Naive thymus-derived CD8-positive, alpha-beta T cell (primary cell): ENCODE results near the gene LAMA5. TPM values are rescaled to one million over a fixed set of nuclear protein-coding genes. Genes with fewer than 3 reads are reported as not detected.
"Not testable (repeated sequence)": the region's sequence is repeated elsewhere in the genome, so short reads cannot be mapped to it uniquely, and the experiment has no call there.

Experiments
- ATAC-seq, 2 donors: fragments of 150-1000 bp; cut with Tn5 transposase in 1 of 2; sonication (Bioruptor Pico), chemical (Tn5 transposase) in 1 of 2; 1 replicate in 1 of 2; 2 replicates in 1 of 2; pipeline ENCODE4 v1.10.0; 2021; ENCODE audit warnings: mild to moderate bottlenecking in 2 of 2, moderate library complexity in 2 of 2
- POLR2A ChIA-PET: fragments of 350-600 bp; sonication (Branson Sonifier 250); formaldehyde crosslinking; loops from one replicate; lab custom pipeline; 2021; ENCODE audit warnings: antibody characterized with exemption; lab: Charles Lee
- DNase-seq, 10 donors: peaks; one replicate each; pipeline versions ENCODE4 v3.0.0 to v3.0.0-alpha.2; 2020 to 2022
- H3K27ac Mint-ChIP-seq, 10 donors: one replicate each; pipeline ENCODE4 v1.8.0; 2020 to 2022; ENCODE audit warnings: mild to moderate bottlenecking in 10 of 10, mixed read lengths in 10 of 10, moderate library complexity in 4 of 10, inconsistent platforms in 1 of 10
- H3K27me3 Mint-ChIP-seq, 5 donors: one replicate each; pipeline ENCODE4 v1.8.0; 2021 to 2022; ENCODE audit warnings: mixed read lengths in 5 of 5
- H3K36me3 Mint-ChIP-seq, 3 donors: one replicate each; pipeline ENCODE4 v1.8.0; 2020 to 2022; ENCODE audit warnings: mixed read lengths in 3 of 3, mild to moderate bottlenecking in 2 of 3, inconsistent platforms in 1 of 3
- H3K4me1 Mint-ChIP-seq, 4 donors: one replicate each; pipeline ENCODE4 v1.8.0; 2021 to 2022; ENCODE audit warnings: mixed read lengths in 4 of 4
- H3K4me3 Mint-ChIP-seq, 10 donors: one replicate each; pipeline ENCODE4 v1.8.0; 2020 to 2022; ENCODE audit warnings: mild to moderate bottlenecking in 10 of 10, mixed read lengths in 10 of 10, moderate library complexity in 6 of 10, inconsistent platforms in 1 of 10
- H3K9me3 Mint-ChIP-seq, 9 donors: one replicate each; pipeline ENCODE4 v1.8.0; 2020 to 2022; ENCODE audit warnings: mixed read lengths in 9 of 9, mild to moderate bottlenecking in 3 of 9, inconsistent platforms in 1 of 9, moderate library complexity in 1 of 9
- polyA plus RNA-seq, 3 donors: library from polyadenylated mRNA; unstranded; fragments of 300-500 nt; fragmentation: Illumina TruSeq; gene quantifications; one replicate each; pipeline ENCODE4 v1.2.3, GENCODE V29; 2021
- total RNA-seq, 8 experiments: library from RNA in 2 of 8; stranded (reverse) in 2 of 8; gene quantifications; one replicate each; pipeline ENCODE4 v1.2.3 and lab custom pipeline; 2021 to 2026

LAMA5 gene
- total and polyA plus RNA-seq, 5 experiments from 2014 or later: 0.27 to 4.0 (median 2.5) TPM; not detected in 2

DNA sequence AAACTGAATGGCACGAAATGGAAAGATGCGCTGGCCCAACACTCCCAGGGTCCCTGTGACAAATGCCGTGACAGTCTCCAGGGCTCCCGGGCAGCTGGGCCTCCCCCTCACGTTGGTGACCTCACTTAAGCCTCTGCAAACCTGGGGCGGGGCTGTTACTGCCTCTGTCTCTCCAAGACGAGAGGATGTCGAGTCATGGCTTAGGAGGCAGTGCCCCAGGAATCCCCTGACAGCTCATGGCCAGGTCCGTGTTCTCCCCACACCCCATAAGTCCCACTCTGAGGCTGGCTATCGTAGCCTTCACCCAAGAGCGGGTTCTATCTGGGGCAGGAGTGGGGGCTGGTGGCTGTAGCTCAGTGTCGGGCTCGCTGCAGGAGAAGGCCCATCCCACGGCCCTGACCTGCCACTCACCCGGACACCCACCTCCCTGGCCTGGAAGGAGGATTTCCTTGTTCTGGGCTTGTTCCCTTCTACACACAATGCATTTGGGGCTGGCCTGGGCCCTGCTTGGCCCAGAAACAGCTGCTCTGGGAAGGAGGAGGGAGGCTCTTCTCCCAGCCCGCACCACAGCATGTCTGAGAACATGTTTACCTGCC is 14.2 kb upstream of the LAMA5 start:
- H3K4me1 Mint-ChIP-seq: peaks cover 20 to 39% (median 32%) of the 10 kb centered on the region in 4 donors
- H3K4me3 Mint-ChIP-seq: no peak overlapping the region
- H3K9me3 Mint-ChIP-seq: peaks cover 0 to 12% (median 0%) of the 10 kb centered on the region in 9 donors
- peaks cover 3 to 6% (median 6%) of the 10 kb centered on the region in 3 donors for H3K36me3 Mint-ChIP-seq
- ATAC-seq (no peak), DNase-seq (no peak)
- POLR2A ChIA-PET: no interaction called here
- peak overlapping the region in 3 of 10 donors; percentile 29 to 80 (median 43) for H3K27ac Mint-ChIP-seq
- H3K27me3 Mint-ChIP-seq: no peaks in the 10 kb centered on the region

DNA sequence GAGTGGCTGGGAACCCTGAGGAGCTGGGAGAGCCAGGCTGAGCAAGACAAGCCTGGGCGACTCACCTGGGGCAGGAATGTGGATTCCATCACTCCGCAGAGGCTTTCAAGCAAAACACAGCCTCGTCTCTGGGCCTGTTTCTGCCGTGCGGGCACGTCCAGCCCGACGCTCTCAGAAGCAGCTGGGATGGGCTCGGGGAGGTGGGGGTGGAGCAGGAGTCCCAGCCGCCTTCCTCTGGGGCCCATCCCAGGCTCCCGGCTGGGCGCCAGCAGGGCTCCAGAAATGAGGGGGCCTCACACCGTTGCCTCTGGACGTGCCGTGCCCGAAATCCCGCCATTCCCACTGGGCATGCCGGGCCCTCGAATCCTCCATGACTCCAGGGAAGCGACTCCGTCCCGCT is 11.1 kb upstream of the LAMA5 start:
- peaks cover 9 to 15% (median 12%) of the 10 kb centered on the region in 4 donors for H3K4me1 Mint-ChIP-seq
- peaks cover 0 to under 1% (median 0%) of the 10 kb centered on the region in 5 donors for H3K27me3 Mint-ChIP-seq
- DNase-seq: no peak
- no peak overlapping the region for H3K27ac Mint-ChIP-seq
- peaks cover 3 to 6% (median 6%) of the 10 kb centered on the region in 3 donors for H3K36me3 Mint-ChIP-seq
- H3K9me3 Mint-ChIP-seq: peaks cover 0 to 12% (median 0%) of the 10 kb centered on the region in 9 donors
- no peak for ATAC-seq
- POLR2A ChIA-PET: no interaction called here
- no peak overlapping the region for H3K4me3 Mint-ChIP-seq

DNA sequence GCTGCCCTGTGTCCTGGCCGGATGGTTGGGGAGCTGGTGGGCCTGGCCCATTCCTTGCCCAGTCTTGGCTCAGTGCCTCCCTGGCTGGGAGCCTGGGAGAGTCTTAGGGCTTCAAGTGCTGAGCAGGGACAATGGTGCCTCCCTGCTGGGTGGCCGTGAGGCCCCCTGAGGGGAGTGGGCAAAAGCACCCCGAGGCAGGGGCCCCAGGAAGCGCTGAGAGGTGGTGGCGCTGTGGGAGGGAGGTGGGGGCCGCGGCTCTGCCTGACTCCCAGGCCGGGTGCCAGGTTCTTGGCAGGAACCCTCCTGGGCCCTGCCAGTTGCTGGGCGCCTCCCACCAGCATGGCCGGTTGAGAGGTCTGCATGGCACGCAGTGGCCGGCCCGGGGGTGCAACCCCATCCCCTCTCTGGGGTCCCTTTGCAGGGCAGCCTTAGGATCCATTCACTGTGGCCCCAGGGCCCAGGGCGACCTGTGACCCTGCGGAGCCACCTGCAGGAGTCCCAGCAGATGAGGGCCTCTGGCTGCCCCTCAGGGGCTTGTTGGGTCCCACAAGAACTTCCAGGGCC is 10.6 kb upstream of the LAMA5 start:
- Mint-ChIP-seq H3K36me3 (peaks cover 3 to 6% (median 6%) of the 10 kb centered on the region in 3 donors), H3K9me3 (peaks cover 0 to 12% (median 0%) of the 10 kb centered on the region in 9 donors), H3K27ac (peak overlapping the region in 1 of 10 donors; percentile 22), H3K27me3 (peaks cover 0 to 4% (median 3%) of the 10 kb centered on the region in 5 donors), H3K4me1 (peaks cover 6 to 12% (median 10%) of the 10 kb centered on the region in 4 donors), H3K4me3 (no peak overlapping the region)
- DNase-seq (no peak), ATAC-seq (no peak)
- POLR2A ChIA-PET: no interaction called here

DNA sequence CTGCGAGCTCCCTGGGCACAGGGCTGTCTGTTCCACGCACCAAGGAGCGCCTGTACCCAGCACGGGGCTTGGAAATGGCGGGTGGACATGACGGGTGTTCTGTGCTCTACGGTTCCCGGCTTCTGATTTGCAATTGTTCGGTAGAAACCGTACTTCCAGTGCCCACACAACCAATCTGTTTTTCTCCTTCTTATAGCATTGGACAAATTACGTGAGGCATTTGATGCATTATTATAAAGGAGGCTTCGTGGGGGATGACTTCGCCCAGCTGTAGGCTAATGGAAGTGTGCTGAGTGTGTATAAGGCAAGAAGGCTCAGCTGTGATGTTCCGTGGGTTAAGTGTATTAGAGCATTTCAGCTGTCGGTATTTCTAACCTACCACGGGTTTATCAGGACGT is 10.0 kb upstream of the LAMA5 start:
- H3K27me3 Mint-ChIP-seq: peaks cover 0 to 5% (median 3%) of the 10 kb centered on the region in 5 donors
- POLR2A ChIA-PET: no interaction called here
- peaks cover 0 to 7% (median 0%) of the 10 kb centered on the region in 9 donors for H3K9me3 Mint-ChIP-seq
- ATAC-seq: no peak
- peaks cover 3 to 4% (median 4%) of the 10 kb centered on the region in 3 donors for H3K36me3 Mint-ChIP-seq
- peaks cover 3 to 6% (median 5%) of the 10 kb centered on the region in 4 donors for H3K4me1 Mint-ChIP-seq
- no peak for DNase-seq
- H3K4me3 Mint-ChIP-seq: no peak overlapping the region
- H3K27ac Mint-ChIP-seq: peak overlapping the region in 3 of 10 donors; percentile 22 to 77 (median 33)

DNA sequence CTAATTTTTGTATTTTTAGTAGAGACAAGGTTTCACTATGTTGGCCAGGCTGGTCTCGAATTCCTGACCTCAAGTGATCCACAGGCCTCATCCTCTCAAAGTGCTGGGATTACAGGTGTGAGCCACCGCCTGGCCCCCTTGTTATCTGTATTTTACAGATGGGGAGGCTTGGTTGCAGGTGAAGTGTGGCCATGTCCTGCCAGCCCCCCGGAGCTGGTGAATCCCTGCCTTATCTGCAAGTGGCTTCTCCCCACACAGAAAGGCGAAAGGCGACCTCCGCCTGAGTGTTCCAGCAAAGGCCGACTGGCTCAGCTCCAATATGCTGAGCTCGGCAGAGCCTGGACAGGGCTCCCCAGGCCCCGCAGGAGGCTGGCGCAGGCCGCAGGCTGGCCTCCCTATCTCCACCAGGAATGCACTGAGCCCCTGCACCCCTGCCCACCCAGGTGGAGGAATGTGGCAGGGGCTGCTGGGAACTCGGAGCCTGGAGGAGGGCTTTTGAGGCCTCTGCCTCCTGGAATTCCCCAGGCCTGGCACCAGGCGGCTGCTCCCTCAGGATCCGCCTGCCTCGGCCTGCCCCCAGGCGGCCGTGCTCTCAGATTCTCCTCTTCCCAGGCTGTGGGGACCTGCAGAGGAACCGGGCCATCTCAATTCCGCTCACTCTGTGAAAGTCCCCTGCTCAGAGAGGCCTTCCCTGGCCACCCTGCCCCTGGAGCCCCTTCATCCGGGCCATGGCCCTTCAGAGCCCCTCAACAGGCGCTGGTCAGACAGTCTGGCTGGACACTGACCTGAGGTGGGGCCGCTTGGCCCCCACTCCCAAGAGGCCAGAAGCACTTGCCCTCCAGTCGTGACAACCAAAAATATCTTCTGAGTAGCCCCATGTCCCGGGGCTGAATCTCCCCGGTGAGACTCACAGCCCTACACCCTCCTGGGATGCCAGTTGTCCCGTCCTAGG is 9.3 kb upstream of the LAMA5 start:
- Mint-ChIP-seq H3K9me3 (peaks cover 0 to under 1% (median 0%) of the 10 kb centered on the region in 9 donors), H3K36me3 (no peaks in the 10 kb centered on the region), H3K27ac (no peak overlapping the region), H3K4me3 (no peak overlapping the region), H3K27me3 (peaks cover 0 to 5% (median 3%) of the 10 kb centered on the region in 5 donors), H3K4me1 (peaks cover 0 to 2% (median 1%) of the 10 kb centered on the region in 4 donors)
- ATAC-seq (no peak), DNase-seq (no peak)
- POLR2A ChIA-PET: no interaction called here

DNA sequence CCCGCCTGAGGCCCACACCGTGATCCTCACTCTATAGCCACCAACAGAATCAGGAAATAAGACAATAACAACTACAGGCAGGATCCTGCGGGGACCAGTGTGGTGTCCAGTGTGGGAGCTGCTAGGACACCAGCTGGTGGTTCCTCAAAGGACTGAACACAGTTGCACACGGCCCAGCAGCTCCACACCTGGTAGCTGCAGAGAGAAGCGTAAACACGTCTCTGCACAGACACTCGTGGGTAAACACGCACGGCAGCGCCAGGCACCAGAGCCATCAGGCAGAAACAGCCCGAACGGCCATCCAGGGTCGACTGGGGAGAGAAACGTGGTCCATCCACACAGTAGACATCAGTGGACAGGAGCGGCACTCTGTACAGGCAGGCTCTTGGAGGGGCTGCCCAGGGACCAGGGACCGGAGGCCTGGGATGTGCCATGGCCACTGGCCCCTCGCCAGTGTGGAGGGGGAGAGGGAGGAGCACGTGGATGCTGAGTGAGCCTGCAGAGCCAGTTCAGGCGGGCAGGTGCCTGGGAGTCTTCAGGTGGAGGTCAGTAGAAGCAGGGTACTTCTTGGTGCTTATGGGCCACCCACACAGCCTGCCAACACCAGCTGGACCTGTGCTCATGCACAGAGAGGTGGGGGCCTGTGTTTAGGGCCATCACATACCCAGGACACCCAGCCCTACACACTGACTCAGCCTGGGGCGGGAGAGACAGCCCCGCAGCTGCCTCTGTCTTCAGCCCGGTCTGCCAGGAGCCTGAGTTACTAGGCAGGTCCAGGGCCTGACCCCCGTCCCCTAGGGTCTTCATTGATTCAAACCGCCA is 7.4 kb upstream of the LAMA5 start:
- ATAC-seq: no peak
- H3K4me1 Mint-ChIP-seq: peaks cover 0 to 2% (median 1%) of the 10 kb centered on the region in 4 donors
- no peaks in the 10 kb centered on the region for H3K36me3 Mint-ChIP-seq
- H3K4me3 Mint-ChIP-seq: no peak overlapping the region
- peak overlapping the region in 2 of 10 donors; percentile 32 to 88 for H3K27ac Mint-ChIP-seq
- POLR2A ChIA-PET: no interaction called here
- no peaks in the 10 kb centered on the region for H3K9me3 Mint-ChIP-seq
- H3K27me3 Mint-ChIP-seq: peaks cover 0 to 5% (median 4%) of the 10 kb centered on the region in 5 donors
- no peak for DNase-seq

DNA sequence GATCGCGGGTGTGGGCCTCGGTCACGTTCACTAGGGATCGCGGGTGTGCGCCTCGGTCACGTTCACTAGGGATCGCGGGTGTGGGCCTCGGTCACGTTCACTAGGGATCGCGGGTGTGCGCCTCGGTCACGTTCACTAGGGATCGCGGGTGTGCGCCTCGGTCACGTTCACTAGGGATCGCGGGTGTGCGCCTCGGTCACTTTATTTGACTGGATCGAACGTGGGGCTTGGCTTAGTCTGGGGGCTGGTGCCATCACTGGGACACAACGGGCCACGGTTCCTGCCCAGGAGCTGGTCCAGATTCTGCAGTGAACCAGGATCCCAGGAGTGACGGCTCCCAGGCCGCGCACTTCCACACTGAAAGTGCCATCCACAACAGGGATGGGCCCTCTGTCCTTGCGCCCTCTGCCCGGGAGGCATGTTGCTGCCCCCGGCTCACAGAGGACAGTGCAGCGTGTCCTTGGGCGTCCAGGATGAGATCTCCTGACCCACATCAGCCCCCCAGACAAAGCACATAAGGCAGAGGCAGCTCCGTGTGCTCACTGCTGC is 6.6 kb upstream of the LAMA5 start:
- ATAC-seq, H3K27me3 Mint-ChIP-seq, POLR2A ChIA-PET, H3K4me1 Mint-ChIP-seq, H3K27ac Mint-ChIP-seq, H3K4me3 Mint-ChIP-seq, H3K36me3 Mint-ChIP-seq, DNase-seq, H3K9me3 Mint-ChIP-seq: not testable (repeated sequence)

DNA sequence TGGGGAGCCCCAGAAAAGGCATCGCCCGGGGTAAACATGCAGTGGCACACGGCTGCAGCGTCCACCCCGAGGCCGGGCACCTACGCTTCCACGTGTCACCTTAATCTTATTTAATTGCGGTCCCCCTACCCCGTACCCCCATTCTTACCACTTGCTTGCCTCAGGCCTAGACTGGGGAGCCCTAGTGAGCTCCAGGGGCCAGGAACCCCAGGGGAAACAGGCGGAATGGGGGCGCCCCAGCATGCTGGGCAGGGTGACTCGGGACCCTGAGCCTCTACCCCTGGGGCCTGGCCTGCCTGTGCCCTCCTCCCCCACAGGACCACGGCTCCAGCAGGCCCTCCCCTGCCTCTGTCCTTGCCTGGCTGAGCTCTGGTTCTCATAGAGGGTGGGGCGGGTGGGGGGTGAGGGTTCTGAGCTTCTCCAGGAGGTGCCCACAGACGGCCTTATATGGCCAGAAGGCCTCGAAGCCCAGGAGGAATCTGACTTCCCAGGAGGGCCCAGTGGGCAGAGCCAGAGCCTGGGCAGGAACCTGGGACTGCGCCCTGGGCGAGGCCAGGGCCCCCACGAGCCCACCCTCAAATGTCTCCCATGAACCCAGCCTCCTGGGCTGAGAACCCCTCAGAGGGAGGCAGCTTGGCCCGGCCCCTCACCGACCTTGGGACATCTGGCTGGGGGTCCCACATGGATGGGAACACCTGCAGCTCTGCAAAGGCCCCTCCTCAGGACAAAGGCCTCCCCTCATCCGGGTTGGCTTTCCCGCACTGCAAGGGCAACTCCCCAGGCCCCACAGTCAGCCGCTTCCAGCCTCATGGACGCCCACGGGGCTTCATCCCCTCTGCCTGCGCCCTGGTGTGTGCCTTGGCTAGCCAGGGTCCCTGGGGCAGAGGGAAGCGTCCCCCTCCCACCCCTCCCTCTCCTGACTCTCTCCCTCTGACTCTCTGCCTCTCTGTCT is 5.2 kb upstream of the LAMA5 start:
- Mint-ChIP-seq H3K27ac (peak overlapping the region in 1 of 10 donors; percentile 72), H3K4me1 (peaks cover 3 to 11% (median 4%) of the 10 kb centered on the region in 4 donors)
- no peak for ATAC-seq

DNA sequence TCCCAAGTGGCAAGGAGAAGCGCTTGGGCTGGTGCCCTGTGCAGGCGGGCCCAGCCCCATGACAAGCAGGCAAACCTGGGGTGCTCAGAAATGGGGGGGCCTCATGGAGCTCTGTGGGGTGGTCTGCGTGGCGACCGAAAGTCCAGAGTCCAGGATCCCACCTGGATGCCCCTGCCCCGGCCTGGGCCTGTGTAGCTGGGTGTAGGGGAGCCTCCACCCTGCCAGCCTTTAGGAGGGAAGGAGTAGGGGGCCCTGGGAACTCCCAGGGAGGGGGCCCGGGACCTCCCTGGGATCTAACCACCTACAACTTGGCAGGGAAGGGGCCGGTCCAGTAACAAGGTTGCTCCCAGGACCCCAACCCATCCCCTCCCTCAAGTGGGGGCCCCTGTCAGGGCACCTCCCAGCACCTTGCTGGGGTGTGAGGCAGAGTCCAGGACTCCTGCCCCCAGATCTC is 4.5 kb upstream of the LAMA5 start:
- no peaks in the 10 kb centered on the region for H3K9me3 Mint-ChIP-seq
- H3K4me1 Mint-ChIP-seq: peaks cover 3 to 11% (median 4%) of the 10 kb centered on the region in 4 donors
- peaks cover 0 to 3% (median 0%) of the 10 kb centered on the region in 3 donors for H3K36me3 Mint-ChIP-seq
- no peak overlapping the region for H3K27ac Mint-ChIP-seq
- no peak overlapping the region for H3K4me3 Mint-ChIP-seq
- POLR2A ChIA-PET: interaction anchor here (0.6 kb wide), 1 partner anchor 15 kb away, joined by 3 read pairs; the partner anchor contains the start of gene RPS21
- DNase-seq (no peak), ATAC-seq (no peak)
- peaks cover 0 to 19% (median 5%) of the 10 kb centered on the region in 5 donors for H3K27me3 Mint-ChIP-seq

More for the DNA sequence above, 5.2 kb upstream of the LAMA5 start:
- POLR2A ChIA-PET: no interaction called here
- H3K9me3 Mint-ChIP-seq: no peaks in the 10 kb centered on the region
- H3K27me3 Mint-ChIP-seq: peaks cover 0 to 19% (median 5%) of the 10 kb centered on the region in 5 donors
- H3K36me3 Mint-ChIP-seq: peaks cover 0 to 3% (median 0%) of the 10 kb centered on the region in 3 donors
- DNase-seq: no peak
- no peak overlapping the region for H3K4me3 Mint-ChIP-seq

DNA sequence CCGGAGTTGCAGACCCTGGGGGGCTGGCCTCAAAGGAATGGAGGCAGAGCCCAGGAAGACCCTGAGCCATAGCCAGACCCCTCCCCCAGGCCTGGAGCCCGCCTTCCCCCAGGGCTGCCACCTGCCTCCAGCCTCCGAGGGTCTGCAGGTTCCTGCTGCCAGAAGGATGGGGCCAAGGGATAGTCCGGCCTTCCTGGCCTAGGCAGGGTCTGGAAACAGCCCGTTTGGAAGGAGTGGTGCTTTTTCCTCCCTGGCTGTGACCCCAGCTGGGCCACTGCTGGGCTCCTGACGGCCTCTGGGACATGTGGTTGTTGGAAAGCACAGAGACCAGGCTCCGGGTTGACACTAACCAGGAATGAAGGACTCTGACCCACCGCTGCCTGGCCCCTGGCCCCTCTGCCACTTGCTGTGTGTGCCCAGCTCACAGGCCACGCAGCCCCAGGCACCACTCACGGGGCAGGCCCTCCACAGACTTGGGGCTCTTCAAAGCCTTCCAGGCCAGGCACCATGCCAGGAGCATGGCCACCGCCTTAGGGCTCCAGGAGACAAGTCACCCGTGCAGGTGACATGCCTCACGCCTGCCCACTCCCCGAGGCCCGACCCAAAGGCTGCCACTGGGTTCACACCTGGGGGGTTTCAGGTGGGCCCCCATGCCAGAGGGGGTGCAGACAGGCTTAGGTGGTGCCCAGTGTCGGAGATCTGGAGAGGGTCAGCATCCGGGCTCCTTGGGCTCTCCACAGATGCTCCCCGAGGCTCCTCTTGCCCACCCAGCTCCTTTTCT is 3.9 kb upstream of the LAMA5 start:
- no peaks in the 10 kb centered on the region for H3K9me3 Mint-ChIP-seq
- DNase-seq (no peak), ATAC-seq (no peak)
- peaks cover 3 to 12% (median 4%) of the 10 kb centered on the region in 4 donors for H3K4me1 Mint-ChIP-seq
- H3K27ac Mint-ChIP-seq: no peak overlapping the region
- H3K36me3 Mint-ChIP-seq: peaks cover 0 to 3% (median 0%) of the 10 kb centered on the region in 3 donors
- peaks cover 3 to 22% (median 5%) of the 10 kb centered on the region in 5 donors for H3K27me3 Mint-ChIP-seq
- H3K4me3 Mint-ChIP-seq: no peak overlapping the region
- POLR2A ChIA-PET: interaction anchor here (0.6 kb wide), 1 partner anchor 15 kb away, joined by 3 read pairs; the partner anchor contains the start of gene RPS21
